ENCODE results near the gene NGDN. TPM values are rescaled to one million over a fixed set of nuclear protein-coding genes. Genes with fewer than 3 reads are reported as not detected.

The NGDN gene
- total RNA-seq, 6 experiments from 2014 or later: 12.0 to 16.5 (median 14.3) TPM

DNA sequence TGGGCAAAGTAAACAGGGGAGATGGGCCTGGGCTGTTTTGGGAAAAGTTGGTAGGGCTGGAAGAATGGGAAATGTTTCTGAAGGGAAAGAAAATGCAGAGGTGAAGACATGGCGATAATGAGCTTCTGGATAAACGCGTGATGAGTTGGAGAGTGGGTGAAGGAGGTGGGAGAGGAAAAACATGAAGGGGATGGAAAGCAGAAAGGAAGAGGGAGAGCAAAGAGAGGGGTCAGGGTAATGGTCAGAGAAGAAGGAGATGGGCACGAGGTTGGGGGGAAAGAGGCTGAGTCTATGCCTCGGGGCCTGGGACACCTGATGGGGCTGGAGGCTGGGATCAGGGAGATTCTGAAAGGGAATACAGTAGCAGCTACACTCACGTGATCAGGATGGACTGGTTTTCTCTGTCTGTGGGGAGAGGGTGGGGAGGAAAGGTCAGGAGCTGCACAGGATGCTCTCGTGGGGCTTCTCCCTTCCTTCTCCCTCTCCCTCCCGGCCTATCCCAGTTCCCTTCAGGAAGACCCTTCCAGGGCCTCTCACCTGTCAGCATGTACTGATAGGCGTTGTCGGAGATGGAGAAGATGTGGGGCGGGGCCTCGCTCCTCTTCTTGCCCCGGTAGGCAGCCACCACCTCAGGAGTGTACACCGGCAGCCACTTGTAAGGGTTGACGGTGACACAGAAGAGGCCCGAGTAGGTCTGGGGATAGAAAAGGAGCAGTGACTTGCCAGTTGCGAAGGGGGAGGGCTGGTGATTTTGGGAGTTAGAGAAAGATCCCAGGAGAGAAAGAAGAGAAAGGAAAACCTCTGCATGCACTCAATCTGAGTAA, 37.2 kb upstream of the NGDN start:
- no peak overlapping the region for H3K4me3 ChIP-seq
- H3K27ac ChIP-seq: no peak overlapping the region
- H3K9me3 ChIP-seq: no peaks in the 10 kb centered on the region
- no peak for ATAC-seq
- H3K27me3 ChIP-seq: no peaks in the 10 kb centered on the region
- no peaks in the 10 kb centered on the region for H3K4me1 ChIP-seq
- 55% methylated on average over 17 of the region's 17 CpGs for WGBS (ENCODE audit: insufficient coverage, low coverage, low lambda C conversion rate, missing lambda C conversion rate)
- no peaks in the 10 kb centered on the region for H3K36me3 ChIP-seq
- TF ChIP-seq POLR2A (IDR thresholded peaks at IDR 0.05): no peak
- TF ChIP-seq, protein P1, sequence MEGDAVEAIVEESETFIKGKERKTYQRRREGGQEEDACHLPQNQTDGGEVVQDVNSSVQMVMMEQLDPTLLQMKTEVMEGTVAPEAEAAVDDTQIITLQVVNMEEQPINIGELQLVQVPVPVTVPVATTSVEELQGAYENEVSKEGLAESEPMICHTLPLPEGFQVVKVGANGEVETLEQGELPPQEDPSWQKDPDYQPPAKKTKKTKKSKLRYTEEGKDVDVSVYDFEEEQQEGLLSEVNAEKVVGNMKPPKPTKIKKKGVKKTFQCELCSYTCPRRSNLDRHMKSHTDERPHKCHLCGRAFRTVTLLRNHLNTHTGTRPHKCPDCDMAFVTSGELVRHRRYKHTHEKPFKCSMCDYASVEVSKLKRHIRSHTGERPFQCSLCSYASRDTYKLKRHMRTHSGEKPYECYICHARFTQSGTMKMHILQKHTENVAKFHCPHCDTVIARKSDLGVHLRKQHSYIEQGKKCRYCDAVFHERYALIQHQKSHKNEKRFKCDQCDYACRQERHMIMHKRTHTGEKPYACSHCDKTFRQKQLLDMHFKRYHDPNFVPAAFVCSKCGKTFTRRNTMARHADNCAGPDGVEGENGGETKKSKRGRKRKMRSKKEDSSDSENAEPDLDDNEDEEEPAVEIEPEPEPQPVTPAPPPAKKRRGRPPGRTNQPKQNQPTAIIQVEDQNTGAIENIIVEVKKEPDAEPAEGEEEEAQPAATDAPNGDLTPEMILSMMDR (IDR thresholded peaks at IDR 0.05): no peak
- intact Hi-C loops (cut with DNase I): no loop called here
- no peak for DNase-seq

GRCh38 chr14:23432946-23433345, 36.6 kb upstream of the NGDN start:
- Histone ChIP-seq H3K9me3 (no peaks in the 10 kb centered on the region), H3K4me1 (no peaks in the 10 kb centered on the region), H3K4me3 (no peak overlapping the region), H3K27me3 (no peaks in the 10 kb centered on the region), H3K27ac (no peak overlapping the region), H3K36me3 (no peaks in the 10 kb centered on the region)
- peak in 1 of 3 donors; percentile 19 for DNase-seq
- TF ChIP-seq POLR2A (IDR thresholded peaks at IDR 0.05): no peak
- TF ChIP-seq, protein P1 (IDR thresholded peaks at IDR 0.05): no peak
- WGBS (ENCODE audit: insufficient coverage, low coverage, low lambda C conversion rate, missing lambda C conversion rate): 33% methylated on average over 1 of the region's 10 CpGs
- intact Hi-C loops (cut with DNase I): no loop called here
- ATAC-seq: no peak

DNA sequence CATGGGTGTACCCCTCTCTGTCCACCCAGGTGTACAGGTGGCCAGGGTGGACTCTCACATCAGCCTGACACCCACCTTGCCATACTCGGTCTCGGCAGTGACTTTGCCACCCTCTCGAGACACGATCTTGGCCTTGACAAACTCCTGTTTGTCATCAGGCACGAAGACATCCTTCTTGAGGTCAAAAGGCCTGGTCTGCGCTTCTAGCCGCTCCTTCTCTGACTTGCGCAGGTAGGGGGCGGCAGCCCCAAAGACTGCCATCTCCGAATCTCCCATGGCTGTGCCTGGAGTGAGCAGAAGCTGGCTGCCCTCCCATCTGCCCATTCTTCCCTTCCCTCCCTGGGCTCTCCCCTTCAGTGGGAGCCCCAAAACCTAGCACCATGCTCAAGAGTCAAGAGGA, 36.0 kb upstream of the NGDN start:
- TF ChIP-seq, protein P1 (IDR thresholded peaks at IDR 0.05): no peak
- TF ChIP-seq POLR2A (IDR thresholded peaks at IDR 0.05): no peak
- ATAC-seq (no peak), DNase-seq (peak in 1 of 3 donors; percentile 29)
- Histone ChIP-seq H3K36me3 (no peaks in the 10 kb centered on the region), H3K4me1 (no peaks in the 10 kb centered on the region), H3K27ac (no peak overlapping the region), H3K9me3 (no peaks in the 10 kb centered on the region), H3K27me3 (no peaks in the 10 kb centered on the region), H3K4me3 (no peak overlapping the region)
- intact Hi-C loops (cut with DNase I): no loop called here
- WGBS (ENCODE audit: insufficient coverage, low coverage, low lambda C conversion rate, missing lambda C conversion rate): 40% methylated on average over 1 of the region's 10 CpGs

DNA sequence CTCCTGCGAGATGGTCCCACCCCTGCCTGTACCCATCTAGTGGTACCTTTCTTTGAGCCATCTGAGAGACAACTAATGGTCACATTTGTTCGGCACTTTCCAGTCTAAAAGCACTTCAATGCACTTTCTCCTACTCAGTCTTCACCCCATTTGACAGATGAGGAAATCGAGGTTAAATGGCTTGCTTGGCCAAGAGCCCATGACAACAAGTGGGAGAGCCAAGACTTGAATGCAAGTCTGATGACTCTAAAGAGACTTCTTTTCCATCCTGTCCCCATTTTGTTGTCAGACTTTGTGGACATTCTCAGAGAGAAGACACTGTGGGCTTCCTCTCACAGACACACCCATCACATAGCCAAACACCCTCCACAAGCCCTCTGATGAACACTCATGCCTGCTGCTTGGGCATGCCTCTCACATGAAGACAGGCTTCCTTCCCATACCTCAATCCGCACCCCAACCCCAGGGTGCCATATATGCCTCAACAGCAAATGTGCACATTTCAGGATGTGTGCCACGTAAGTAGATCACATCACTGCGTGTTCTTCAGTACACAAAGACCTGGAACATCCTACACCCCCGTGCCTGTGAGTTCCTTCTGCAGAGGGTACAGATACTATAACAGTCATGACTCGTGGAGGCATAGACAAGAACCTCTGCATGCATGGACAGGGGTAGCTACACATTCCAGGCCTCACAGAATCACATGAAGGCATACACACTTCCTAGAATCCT, 34.8 kb upstream of the NGDN start:
- intact Hi-C loops (cut with DNase I): no loop called here
- DNase-seq (peak in 1 of 3 donors; percentile 28), ATAC-seq (no peak)
- Histone ChIP-seq H3K9me3 (no peaks in the 10 kb centered on the region), H3K36me3 (no peaks in the 10 kb centered on the region), H3K27ac (no peak overlapping the region), H3K4me1 (no peaks in the 10 kb centered on the region), H3K27me3 (no peaks in the 10 kb centered on the region), H3K4me3 (no peak overlapping the region)
- TF ChIP-seq, protein P1 (IDR thresholded peaks at IDR 0.05): no peak
- no peak for TF ChIP-seq POLR2A (IDR thresholded peaks at IDR 0.05)
- WGBS (ENCODE audit: insufficient coverage, low coverage, low lambda C conversion rate, missing lambda C conversion rate): 57% methylated on average over 5 of the region's 8 CpGs
